H1 (cell line): ENCODE measurements around the gene CPLANE2.

Experiments used
- EZH2 ChIP-seq: fragments of 200-600 bp; sonication (generic); IDR thresholded peaks from 2 replicates; pipeline ENCODE4 v1.7.1; 2012; ENCODE audit warnings: low read depth, mild to moderate bottlenecking, moderate library complexity, low read length, inconsistent platforms; ENCODE audit not compliant: severe bottlenecking
- KDM1A ChIP-seq: fragments of 200-600, 300-600 bp; sonication (generic); IDR thresholded peaks from 2 replicates; pipeline ENCODE4 v1.7.1; 2016; ENCODE audit warnings: mild to moderate bottlenecking, low read length, borderline replicate concordance
- SIN3A ChIP-seq, 2 experiments: IDR thresholded peaks in 1 of 2; conservative IDR thresholded peaks in 1 of 2; 2 replicates each; pipeline ENCODE4 v1.6.1; 2011 to 2012; ENCODE audit warnings: low read length in 2 of 2, improper control_type of control experiment in 1 of 2, low read depth in 1 of 2, mild to moderate bottlenecking in 1 of 2
- TEAD4 ChIP-seq: IDR thresholded peaks from 2 replicates; pipeline ENCODE4 v1.6.1; 2012; ENCODE audit warnings: low read depth, low read length, inconsistent platforms, mixed read lengths
- TF ChIP-seq, protein P1 (sequence below): IDR thresholded peaks from 2 replicates; pipeline ENCODE4 v1.6.1; 2012; ENCODE audit warnings: inconsistent platforms
- TF ChIP-seq, protein P2 (sequence below), 3 experiments: IDR thresholded peaks; 1 replicate in 2 of 3; 2 replicates in 1 of 3; pipeline versions ENCODE4 v1.5.1 to v1.6.1; 2011; ENCODE audit warnings: low read length in 3 of 3, mild to moderate bottlenecking in 3 of 3, inconsistent platforms in 2 of 3, low read depth in 1 of 3, moderate library complexity in 1 of 3; ENCODE audit not compliant: insufficient read depth in 1 of 3; ENCODE audit errors: control extremely low read depth in 1 of 3

DNA sequence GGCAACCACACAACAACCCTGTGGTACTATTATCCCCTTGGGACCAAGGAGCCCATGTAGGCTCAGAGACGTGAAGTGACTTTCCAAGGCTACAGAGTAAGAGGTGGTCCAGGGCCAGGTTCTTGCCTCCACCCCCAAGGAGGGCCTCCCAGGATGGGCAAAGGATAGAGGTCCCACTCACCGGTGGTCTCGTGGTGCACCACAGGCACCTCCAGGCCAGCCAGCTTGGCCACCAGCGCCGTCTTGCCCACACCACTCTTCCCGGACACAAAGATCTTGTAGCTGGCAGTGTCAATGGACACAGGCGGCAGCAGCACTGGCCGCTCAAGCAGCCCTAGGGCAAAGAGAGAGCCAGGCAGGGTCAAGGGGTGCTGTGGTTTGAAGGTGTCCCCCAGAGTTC is 3.6 kb downstream of the CPLANE2 start:
- TF ChIP-seq, protein P1, sequence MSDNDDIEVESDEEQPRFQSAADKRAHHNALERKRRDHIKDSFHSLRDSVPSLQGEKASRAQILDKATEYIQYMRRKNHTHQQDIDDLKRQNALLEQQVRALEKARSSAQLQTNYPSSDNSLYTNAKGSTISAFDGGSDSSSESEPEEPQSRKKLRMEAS: no peak
- TF ChIP-seq, protein P2, sequence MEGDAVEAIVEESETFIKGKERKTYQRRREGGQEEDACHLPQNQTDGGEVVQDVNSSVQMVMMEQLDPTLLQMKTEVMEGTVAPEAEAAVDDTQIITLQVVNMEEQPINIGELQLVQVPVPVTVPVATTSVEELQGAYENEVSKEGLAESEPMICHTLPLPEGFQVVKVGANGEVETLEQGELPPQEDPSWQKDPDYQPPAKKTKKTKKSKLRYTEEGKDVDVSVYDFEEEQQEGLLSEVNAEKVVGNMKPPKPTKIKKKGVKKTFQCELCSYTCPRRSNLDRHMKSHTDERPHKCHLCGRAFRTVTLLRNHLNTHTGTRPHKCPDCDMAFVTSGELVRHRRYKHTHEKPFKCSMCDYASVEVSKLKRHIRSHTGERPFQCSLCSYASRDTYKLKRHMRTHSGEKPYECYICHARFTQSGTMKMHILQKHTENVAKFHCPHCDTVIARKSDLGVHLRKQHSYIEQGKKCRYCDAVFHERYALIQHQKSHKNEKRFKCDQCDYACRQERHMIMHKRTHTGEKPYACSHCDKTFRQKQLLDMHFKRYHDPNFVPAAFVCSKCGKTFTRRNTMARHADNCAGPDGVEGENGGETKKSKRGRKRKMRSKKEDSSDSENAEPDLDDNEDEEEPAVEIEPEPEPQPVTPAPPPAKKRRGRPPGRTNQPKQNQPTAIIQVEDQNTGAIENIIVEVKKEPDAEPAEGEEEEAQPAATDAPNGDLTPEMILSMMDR (IDR thresholded peaks at IDR 0.05; ENCODE audit: control extremely low read depth in 1 of 3, insufficient read depth in 1 of 3, low read depth in 1 of 3, low read length in 3 of 3): no peak
- TF ChIP-seq TEAD4 (no peak), KDM1A (no peak), SIN3A (conservative IDR thresholded peaks at IDR 0.05 in 1 of 2, IDR thresholded peaks at IDR 0.05 in 1 of 2; ENCODE audit: low read depth in 1 of 2, low read length in 2 of 2) (no peak), EZH2 (no peak)
